GM21423 (cell line): ENCODE results near the gene C2CD2L.
A peak's percentile ranks its signal among the peaks of the same experiment; 100 is the strongest.
"Not testable (repeated sequence)": the region's sequence is repeated elsewhere in the genome, so short reads cannot be mapped to it uniquely, and the experiment has no call there.

Experiments
- ATAC-seq: cut with Tn5 transposase; IDR thresholded peaks from one replicate; pipeline ENCODE4 v1.9.1; 2021; ENCODE audit warnings: mild to moderate bottlenecking, moderate library complexity; ENCODE audit not compliant: unreplicated experiment

The C2CD2L gene

DNA sequence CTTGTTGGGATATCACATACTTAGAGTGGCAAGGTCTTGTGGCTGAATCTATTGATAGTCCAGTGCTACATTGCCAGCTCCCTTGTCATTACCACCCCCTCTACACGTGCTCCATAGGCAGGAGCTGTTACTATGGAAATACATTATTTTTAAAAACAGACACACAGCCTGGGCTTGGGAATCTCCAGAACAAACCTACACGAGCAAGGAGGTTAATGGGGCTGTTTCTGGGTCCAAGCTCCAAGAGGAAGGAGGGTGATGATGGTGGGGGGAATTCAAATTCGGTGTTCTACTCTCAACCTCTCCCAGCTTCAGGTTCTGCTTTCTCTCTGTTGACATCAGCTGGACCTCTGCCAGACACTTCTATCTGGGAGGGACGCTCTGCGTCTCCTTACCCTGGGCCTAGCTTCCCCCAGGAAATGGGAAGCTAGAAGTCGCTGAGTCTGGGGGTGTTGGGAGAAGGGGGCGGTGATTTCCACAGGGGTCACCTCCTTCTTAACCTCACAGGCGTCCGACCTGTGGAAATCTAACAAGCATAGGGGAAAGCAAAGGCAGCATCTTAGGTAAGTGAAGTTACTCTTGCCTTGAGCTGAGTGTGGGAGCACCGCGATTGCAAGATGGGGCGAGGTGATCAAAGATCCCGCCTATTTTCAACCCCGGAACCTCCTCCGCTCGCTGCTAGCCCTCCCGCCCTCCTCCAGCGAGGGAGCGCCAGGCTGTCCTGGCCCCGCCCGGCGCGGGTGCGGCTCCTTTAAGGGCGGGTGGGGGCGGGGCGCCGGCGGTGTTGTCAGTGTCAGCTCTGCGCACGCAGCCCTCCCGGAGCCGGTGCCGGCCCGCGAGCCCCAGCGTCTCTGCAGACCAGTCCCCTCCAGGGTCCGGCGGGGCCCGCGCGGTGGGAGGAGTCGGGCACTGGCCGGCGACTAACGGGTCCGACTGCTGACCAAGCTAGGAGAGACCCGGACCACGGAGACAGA lies at the start of gene C2CD2L:
C2CD2L (plus strand) TSS at position 781 of the 974 bp plus-strand sequence. CDS start 398 bp downstream, outside the sequence.
- peak; percentile 69 for ATAC-seq

- not testable (repeated sequence) for ATAC-seq
These were observed 48.0 kb upstream of the C2CD2L start for GRCh38 chr11:119059128-119059527.

- ATAC-seq, result no peak
These were observed 45.9 kb upstream of the C2CD2L start for GRCh38 chr11:119061256-119061655.

DNA sequence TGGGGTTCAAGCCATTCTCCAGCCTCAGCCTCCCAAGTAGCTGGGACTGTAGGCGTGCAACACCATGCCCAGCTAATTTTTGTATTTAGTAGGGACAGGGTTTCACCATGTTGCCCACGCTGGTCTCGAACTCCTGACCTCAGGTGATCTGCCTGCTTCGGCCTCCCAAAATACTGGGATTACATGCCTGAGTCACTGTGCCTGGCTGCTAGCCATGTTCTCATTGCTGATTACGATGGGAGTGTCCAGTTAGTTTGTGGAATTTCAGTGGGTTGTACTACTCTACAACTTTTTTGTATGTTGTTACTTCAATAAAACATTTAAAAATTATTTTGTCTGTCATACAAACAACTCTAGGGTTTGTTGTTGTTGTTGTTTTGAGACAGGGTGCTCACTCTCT lies 44.4 kb upstream of the C2CD2L start:
- ATAC-seq, result no peak

DNA sequence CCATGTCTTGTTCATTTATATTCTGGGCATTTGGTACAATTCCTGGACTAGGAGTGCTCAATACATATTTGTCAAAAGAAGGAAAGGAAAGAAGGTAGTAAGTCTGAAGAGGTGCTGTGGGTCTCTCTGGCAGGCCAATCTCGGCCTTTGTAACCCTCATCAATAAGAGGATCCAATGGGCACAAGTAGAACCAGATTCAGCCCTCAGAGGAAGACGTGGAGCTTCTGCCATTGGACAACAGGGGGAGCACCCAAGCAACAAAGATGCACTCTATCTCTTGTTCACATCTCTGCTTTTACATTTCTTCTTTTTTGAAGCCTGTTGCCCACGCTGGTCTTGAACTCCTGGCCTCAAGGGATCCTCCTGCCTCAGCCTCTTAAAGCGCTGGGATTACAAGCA lies 41.8 kb upstream of the C2CD2L start:
- ATAC-seq, result no peak

- peak; percentile 90 for ATAC-seq
These were observed 39.5 kb upstream of the C2CD2L start, which contains the start of gene VPS11 for GRCh38 chr11:119067371-119068222. Gene VPS11 (plus strand): TSS chr11:119067818. CDS start chr11:119067824, 6 bp downstream.

DNA sequence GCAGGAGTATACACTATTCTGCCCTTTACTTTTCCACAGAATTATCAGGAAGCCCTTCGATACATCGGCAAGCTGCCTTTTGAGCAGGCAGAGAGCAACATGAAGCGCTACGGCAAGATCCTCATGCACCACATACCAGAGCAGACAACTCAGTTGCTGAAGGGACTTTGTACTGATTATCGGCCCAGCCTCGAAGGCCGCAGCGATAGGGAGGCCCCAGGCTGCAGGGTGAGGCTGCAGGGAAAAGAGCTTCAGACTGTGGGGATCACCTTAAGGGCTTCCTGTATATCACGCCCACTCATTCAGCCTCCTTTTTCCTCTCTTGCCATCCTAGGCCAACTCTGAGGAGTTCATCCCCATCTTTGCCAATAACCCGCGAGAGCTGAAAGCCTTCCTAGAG lies 29.3 kb upstream of the C2CD2L start:
- ATAC-seq, result no peak

GRCh38 chr11:119078675-119079420 lies 28.3 kb upstream of the C2CD2L start:
- no peak for ATAC-seq

DNA sequence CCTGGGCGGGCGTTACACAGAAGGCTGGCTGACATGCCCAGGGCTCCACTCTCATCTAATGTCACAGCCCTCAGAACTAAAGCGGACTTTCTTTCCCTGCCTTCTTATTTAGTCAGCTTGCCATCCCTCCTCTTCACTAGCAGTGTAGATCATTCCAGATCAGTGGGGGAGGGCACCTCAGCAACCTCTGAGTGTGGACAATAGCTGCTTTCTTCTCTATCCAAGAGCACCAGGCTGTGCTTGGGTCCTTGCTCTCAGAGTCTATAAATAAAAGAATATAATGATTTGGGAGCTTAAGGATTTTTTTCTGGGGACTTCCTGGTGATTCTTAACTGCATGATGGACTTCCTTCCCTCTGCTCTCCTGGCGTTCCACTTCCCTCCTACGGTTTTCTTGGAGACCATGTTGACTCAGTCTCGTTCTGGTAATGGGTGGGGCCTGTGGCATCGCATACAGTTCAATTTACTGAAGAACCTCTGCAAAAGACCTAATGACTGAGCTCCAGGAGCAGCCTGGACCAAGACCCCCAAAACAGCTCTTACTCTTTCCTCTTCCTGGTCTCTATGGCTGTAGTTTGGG lies 25.4 kb upstream of the C2CD2L start:
- ATAC-seq, result no peak

- peak; percentile 86 for ATAC-seq
These were observed 22.3 kb upstream of the C2CD2L start, which contains the start of gene HMBS for GRCh38 chr11:119084663-119085436. Gene HMBS (plus strand): TSS chr11:119084881. CDS start chr11:119085034, 153 bp downstream.

DNA sequence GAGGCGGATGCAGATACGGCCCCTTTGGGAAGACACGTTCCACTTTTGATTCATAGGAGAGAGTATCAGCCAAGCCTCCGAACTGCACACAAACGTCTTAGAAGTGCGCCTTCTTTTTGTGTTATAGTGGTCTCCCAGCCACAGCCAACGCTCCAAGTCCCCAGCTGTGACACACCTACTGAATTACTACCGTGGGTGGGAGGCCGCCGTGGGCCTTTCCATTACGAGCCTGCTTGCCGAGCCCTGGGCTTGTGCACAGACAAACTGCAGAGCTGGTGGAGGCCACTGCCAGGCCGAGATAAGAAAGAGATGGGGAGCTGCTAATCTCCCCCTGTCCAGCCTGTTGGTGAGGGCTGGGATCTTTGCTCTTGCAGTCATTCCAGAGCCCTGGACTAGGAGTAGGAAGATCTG lies 21.7 kb upstream of the C2CD2L start:
- peak; percentile 29 for ATAC-seq

DNA sequence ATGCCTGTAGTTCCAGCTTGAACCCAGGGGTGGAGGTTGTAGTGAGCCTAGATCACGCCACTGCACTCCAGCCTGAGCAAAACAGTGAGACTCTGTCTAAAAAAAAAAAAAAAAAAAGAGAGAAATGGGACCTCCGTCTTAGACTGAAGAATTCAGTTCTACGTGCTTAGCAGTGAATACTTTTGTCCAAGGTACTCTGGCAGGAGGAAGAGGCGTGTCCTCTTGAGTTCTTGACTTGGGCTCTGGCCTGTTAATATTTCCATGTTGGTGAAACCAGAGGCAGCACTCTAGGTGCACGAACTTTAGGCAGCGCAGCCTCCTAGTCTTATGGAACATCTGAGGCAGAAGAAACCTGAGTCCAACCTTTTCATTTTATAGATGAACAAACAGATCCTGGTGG lies 20.0 kb upstream of the C2CD2L start:
- ATAC-seq, result no peak

DNA sequence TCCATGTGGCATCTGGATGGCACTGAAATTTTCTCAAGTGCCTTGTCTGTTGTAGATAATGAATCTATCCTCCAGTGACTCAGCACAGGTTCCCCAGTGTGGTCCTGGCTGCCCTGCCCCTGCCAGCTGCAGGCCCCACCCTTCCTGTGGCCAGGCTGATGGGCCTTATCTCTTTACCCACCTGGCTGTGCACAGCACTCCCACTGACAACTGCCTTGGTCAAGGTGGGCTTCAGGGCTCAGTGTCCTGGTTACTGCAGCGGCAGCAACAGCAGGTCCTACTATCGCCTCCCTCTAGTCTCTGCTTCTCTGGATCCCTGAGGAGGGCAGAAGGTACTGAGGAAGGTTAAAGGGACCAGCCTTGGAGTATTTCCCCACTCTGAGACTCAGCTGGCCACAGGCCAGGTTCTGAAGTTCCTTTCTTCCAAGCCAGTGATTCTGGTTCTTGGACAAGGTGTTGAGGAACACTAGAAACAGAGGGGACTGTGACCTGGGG lies 19.4 kb upstream of the C2CD2L start:
- ATAC-seq, result no peak

DNA sequence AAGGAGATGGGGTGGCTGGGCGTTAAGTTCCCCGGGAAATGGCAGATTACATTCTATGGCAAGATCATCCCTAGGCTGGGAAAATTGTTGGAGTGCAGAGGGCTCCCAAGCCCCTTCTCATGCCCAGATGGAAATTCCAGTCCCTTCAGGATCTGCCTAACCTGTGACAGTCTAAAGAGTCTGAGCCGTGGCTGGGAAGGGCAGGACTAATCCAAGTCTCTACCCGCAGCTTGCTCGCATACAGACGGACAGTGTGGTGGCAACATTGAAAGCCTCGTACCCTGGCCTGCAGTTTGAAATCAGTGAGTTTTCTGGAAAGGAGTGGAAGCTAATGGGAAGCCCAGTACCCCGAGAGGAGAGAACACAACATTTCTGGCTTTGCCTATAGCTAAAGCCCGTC lies 18.7 kb upstream of the C2CD2L start:
- ATAC-seq, result no peak

DNA sequence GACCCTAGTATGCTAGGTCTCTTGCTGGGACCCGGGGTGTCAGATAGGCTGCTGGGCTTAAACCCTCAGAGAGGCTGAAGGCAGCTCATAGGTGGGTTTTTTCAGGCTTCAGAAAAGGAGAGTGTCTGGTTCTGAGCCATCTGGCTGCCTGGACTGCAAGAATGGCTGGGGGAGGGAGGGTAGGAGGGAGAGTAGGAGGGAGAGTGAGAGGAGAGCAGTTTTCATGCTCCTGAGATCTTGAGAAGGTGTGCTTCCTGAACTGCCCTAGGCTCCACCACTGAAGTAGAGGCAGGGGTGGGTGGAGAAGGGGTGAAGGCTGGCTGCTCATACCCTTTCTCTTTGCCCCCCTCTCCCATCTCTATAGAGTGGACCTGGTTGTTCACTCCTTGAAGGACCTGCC lies 17.8 kb upstream of the C2CD2L start:
- ATAC-seq, result no peak

GRCh38 chr11:119091178-119091577 lies 16.0 kb upstream of the C2CD2L start:
- no peak for ATAC-seq

GRCh38 chr11:119091966-119092879 lies 14.9 kb upstream of the C2CD2L start:
- ATAC-seq, result no peak
